GM18508 (cell line): ENCODE data around the gene CFAP61.
"Not testable (repeated sequence)": the region's sequence is repeated elsewhere in the genome, so short reads cannot be mapped to it uniquely, and the experiment has no call there.

Experiments used
- ATAC-seq: cut with Tn5 transposase; IDR thresholded peaks from one replicate; pipeline ENCODE4 v1.9.1; 2021; ENCODE audit warnings: moderate number of reproducible peaks; ENCODE audit not compliant: insufficient read depth, unreplicated experiment

CFAP61 gene

DNA sequence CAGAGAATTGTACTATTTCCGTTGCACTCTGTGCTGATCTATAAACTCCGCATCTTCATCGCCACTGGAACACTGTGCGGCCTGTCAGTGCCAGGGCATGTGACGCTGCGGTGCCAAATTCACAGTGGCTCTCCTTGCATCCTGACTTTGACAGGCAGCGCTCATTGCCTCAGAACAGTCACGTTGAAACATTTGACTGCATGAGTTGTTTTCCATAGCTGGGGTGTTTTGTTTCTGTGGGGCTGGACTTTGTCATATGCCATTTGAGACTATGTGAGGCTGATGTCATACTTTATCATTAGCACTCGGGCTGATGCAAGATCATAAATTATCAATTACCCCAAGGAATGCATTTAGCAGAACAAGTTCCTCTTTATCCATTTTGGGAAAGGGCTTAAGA is 32.7 kb downstream of the CFAP61 start:
- no peak for ATAC-seq

GRCh38 chr20:20085812-20086211 is 33.5 kb downstream of the CFAP61 start:
- no peak for ATAC-seq

DNA sequence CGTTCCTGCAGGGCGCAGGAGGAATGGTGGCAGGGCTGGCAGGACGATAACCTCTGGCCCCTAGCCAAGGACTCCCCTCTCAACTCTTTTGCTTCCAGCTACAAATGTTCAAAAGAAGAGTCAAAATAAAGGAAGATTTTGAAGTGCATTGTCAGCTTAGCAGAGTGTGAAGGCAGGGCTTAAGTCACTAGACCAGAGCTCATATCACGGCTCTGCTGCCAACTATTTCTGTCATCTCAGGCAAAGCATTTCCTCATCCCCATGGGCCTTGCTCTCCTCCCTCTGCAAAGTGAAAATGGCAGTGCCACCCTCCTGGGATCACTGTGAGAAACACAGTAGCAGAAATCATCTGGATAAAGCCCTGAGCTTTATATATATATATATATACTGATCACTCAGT is 36.7 kb downstream of the CFAP61 start:
- no peak for ATAC-seq

DNA sequence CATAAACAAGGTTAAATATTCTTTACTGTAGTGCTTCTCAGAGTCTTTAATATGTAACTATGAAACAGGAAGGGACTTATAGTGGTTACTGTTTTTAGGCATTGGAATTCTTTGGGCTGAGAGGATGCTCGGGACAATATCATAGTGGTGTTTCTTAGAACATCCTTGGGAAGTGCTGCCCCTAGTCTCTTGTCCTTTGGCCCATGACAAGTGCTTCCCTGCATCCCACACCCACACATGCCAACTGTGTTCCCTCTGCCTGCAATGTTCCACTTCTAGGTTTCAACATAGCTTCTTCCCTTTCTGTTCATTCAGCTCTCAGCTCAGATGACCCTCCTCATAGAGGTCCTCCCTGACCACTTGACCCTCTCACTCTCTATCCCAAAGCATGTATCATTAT is 37.6 kb downstream of the CFAP61 start:
- no peak for ATAC-seq

DNA sequence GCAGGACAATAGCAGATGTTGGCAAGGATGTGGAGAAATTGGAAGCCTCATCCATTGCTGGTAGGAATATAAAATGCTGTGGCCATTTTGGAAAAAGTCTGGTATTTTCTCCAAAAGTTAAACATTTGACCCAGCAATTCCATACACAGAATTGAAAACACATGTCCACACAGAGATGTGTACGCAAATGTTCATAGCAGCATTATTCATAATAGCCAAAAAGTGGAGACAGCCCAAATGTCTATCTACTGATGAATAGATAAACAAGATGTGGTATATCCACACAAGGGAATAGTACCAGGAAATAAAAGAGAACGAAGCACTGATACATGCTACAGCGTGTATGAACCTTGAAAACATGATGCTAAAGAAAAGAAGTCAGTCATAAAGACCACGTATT is 40.5 kb downstream of the CFAP61 start:
- ATAC-seq, result no peak

GRCh38 chr20:20094410-20094809 is 42.1 kb downstream of the CFAP61 start:
- ATAC-seq, result no peak

- no peak for ATAC-seq
Observed at GRCh38 chr20:20095114-20095872, 43.0 kb downstream of the CFAP61 start.

GRCh38 chr20:20096421-20096820 is 44.1 kb downstream of the CFAP61 start:
- no peak for ATAC-seq

GRCh38 chr20:20100881-20101280 is 48.5 kb downstream of the CFAP61 start:
- ATAC-seq, result no peak

GRCh38 chr20:20102163-20102562 is 49.8 kb downstream of the CFAP61 start:
- no peak for ATAC-seq

DNA sequence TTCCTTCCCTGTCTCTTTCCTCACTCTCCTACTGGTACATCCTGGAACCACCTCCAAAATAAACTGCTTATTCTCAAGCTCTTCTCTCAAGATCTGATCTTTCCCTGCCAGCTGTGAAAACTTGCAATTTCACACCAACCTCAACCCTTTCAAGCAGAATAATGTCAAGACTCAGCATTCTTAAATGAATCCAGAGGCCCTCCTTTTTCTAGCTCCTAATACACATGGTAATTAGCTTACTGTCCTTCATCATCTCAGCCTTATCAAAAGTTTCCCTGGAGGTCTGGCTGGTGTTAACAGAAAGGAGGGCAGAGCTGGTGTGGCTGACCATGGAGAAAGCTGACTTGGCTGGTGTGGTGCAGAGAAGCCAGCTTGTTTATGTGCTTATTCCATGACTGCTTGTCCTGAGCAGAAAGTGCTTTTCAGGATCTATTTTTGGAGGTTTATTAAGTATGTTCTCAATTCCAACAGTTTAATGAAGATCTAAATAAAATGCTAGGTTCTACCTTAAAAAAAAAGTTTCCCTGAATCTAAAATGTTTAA is 50.5 kb downstream of the CFAP61 start:
- ATAC-seq, result no peak

DNA sequence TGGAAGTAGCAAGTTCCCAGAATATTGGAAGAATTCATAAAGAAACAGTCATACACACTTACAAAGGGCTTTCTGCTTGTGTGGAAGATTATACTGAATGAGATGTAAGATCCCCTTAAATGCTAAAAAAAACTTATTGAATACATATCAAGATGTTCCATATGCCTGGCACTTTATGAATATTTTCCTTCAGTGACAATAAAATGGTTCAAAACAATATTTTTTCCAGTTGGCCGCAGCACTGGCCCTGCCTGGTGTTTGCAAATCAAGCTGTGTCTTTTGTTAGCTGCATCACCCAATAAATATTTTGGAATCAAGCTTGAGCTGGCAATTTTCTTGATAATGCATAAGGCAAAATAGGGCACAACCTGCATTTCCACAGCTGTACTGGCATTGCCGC is 51.2 kb downstream of the CFAP61 start:
- ATAC-seq, result no peak

- not testable (repeated sequence) for ATAC-seq
Observed at GRCh38 chr20:20123187-20123586, 70.9 kb downstream of the CFAP61 start.

- ATAC-seq, result no peak
Observed at GRCh38 chr20:20130399-20130798, 78.1 kb downstream of the CFAP61 start.

DNA sequence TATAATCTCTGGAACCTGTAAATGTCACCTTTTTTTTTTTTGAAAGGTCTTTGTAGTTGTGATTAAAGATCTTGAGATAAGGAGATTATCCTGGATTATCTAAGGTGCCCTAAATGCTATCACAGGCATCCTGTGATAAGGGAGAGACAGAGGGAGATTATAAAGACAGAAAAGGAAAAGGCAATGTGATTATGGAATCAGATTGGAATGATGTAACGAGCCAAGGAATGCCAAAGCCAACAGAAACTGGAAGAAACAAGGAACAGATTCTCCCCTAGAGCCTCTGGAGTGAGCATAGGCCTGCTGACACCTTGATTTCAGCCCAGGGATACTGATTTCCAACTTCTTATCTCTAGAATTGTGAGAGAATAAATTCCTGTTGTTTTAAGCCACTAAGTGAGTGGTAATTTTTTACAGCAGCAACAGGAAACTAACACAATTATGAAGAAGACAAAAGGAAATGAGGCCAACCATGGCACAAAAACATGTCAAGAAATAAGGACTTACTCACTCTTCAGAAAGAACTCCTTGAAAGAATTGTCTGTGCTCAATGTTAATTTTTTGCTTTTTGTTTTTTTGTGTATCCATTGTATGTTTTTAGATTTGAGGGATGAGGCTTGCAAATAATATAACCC is 82.7 kb downstream of the CFAP61 start:
- ATAC-seq, result no peak

DNA sequence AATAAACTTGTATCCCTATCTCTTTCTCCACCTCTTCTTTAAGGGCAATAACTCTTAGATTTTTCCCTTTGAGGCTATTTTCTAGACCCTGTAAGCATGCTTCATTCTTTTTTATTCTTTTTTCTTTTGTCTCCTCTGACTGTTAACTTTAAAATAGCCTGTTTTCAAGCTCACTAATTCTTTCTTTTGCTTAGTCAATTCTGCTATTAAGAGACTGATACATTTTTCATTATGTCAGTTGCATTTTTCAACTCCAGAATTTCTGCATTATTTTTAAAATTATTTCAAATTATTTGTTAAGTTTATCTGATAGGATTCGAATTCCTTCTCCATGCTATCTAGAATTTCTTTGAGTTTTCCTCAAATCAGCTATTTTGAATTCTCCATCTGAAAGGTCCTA is 84.0 kb downstream of the CFAP61 start:
- no peak for ATAC-seq

DNA sequence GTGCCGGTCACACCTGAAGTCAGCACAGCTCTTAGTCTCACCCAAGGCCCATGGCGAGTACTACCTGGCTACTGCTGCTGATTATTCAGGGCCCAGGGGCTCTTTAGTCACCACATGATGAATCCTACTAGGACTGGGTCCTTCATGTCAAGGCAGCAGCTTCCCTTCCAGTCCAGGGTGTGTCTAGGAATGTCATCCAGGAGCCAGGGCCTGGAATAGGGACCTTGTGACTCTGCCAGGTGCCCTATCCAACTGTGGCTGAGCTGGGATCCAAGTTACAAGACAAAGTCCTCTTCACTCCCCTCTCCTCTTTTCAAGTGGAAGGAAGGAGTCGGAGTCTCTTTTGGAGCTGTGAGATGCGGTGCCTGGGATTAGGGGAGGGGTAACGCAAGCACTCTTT is 85.5 kb downstream of the CFAP61 start:
- no peak for ATAC-seq

DNA sequence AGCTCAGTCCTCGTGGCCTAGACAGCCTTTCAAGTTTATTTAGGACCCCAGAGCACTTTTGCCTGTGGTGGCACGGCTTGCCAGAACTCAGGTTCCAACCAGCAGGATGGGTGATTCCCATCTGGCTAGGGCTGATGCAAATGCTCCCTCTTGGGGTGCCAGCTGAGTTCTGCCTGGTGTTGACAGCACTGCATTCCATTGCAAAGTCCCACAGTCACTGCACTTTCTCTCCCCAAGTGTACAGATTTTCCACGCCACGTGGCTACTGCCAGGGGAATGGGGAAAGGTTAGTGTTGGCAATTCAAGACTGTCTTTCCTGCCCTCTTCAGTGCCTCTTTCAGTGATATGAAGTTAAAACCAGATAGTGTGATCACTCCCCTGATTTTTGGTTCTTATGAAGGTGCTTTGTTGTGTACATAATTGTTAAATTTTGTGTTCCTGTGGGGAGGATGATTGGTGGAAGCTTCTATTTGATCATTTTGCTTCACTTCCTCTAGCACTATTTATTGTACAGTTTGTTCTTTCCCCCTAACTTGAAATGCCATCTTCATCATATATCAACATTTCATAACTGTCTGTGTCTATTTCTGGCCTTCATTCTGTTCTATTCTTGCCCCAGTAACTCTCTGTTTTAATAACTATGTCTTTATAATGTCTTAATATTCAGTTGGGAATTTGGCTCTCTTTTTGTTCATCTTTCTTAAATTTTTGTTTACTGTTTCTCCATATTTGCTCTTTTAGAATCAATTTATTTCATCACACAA is 86.2 kb downstream of the CFAP61 start:
- ATAC-seq, result no peak

DNA sequence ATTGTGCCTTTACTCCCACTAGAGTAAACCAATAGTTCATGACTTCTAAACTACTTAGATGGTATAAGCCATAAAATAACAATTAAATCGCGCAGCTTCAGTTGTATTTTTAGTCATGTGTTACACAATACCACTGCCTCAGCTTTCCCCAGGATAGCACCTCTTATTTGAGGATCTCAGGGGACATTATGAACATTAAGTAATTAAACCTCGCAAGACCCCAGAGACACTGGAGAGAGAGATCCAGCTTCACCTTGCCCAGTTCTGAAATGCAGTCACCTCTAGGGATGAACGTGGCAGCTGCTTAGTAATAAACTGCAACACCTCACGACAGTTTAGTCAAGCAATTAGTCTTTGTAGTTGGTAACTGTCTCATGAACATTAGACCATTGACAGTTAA is 87.1 kb downstream of the CFAP61 start:
- no peak for ATAC-seq

- ATAC-seq, result no peak
Observed at GRCh38 chr20:20143165-20143564, 90.8 kb downstream of the CFAP61 start.

DNA sequence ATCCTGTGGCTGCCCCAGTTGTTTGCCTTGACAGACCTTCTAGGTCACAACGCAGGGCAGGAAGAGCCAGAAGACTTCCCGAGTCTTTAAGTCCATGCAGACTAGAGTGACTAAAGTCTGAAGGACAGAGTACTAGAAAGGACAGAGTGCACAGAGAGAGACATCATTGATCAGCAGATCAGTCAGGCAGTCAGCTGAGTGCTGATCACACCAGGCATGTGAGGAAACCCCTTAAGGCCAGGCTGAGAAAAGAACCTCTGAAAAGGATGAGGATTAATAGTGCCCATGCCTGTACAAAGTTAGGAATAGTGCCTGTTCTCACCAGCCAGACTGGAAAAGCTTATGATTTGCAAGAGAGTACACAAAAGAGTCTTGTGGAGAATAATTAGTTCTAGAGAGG is 91.3 kb downstream of the CFAP61 start:
- no peak for ATAC-seq
